ENCODE measurements around the gene GPR17. TPM values are rescaled to one million over a fixed set of nuclear protein-coding genes. Genes with fewer than 3 reads are reported as not detected.

The GPR17 gene
- polyA plus RNA-seq, 1 donor (not counting 4 experiments of a cell fraction or from before 2014, with no cell fraction given): not detected

GRCh38 chr2:127654838-127655175, 8.9 kb downstream of the GPR17 start:
- no peak overlapping the region for H3K9ac ChIP-seq (ENCODE audit: control insufficient read depth, extremely low read depth, insufficient read depth, low read length)
- no peaks in the 10 kb centered on the region for H3K36me3 ChIP-seq (ENCODE audit: control insufficient read depth in 2 of 2, extremely low read depth in 1 of 2, insufficient read depth in 2 of 2, low read length in 2 of 2)
- no peaks in the 10 kb centered on the region for H3K79me2 ChIP-seq (ENCODE audit: control insufficient read depth, insufficient read depth, low read length)
- dilution Hi-C loops (cut with MboI; ENCODE audit: extremely low pct_ligation_motif_present, low sequenced_read_pairs): no loop called here
- no peak overlapping the region for H3K4me2 ChIP-seq (ENCODE audit: control insufficient read depth, extremely low read depth, insufficient read depth, low read depth, low read length)
- no peaks in the 10 kb centered on the region for H4K20me1 ChIP-seq (ENCODE audit: control insufficient read depth, extremely low read depth, insufficient read depth, low read length)
- FAIRE-seq: no peak
- H2AFZ ChIP-seq (ENCODE audit: control insufficient read depth, low read length): no peak overlapping the region
- H3K27ac ChIP-seq (ENCODE audit: control insufficient read depth, insufficient read depth, low read length): no peak overlapping the region
- no peak overlapping the region for H3K4me3 ChIP-seq (ENCODE audit: control insufficient read depth in 2 of 3, extremely low read depth in 1 of 3, insufficient read depth in 2 of 3, low read depth in 1 of 3, low read length in 3 of 3)
- no peaks in the 10 kb centered on the region for H3K9me1 ChIP-seq (ENCODE audit: control insufficient read depth, extremely low read depth, insufficient read depth, low read length)
- peaks cover 2% of the 10 kb centered on the region for H3K4me1 ChIP-seq (ENCODE audit: control insufficient read depth, extremely low read depth, insufficient read depth, low read length)
- no peaks in the 10 kb centered on the region for H3K9me3 ChIP-seq (ENCODE audit: control insufficient read depth, low read depth, low read length)
- H3K27me3 ChIP-seq (ENCODE audit: control insufficient read depth, extremely low read depth, insufficient read depth, low read length): no peaks in the 10 kb centered on the region
- TF ChIP-seq CTCF (optimal IDR thresholded peaks at IDR 0.05 in 1 of 3, IDR thresholded peaks at IDR 0.05 in 1 of 3, conservative IDR thresholded peaks at IDR 0.05 in 1 of 3; ENCODE audit: extremely low read depth in 1 of 3, insufficient read depth in 2 of 3, low read length in 3 of 3) (no peak), EZH2 (IDR thresholded peaks at IDR 0.05; ENCODE audit: low read length) (no peak)
- DNase-seq (ENCODE audit: low read depth, low spot score): no peak

GRCh38 chr2:127655209-127656073, 9.5 kb downstream of the GPR17 start:
- H3K4me2 ChIP-seq (ENCODE audit: control insufficient read depth, extremely low read depth, insufficient read depth, low read depth, low read length): no peak overlapping the region
- no peak overlapping the region for H2AFZ ChIP-seq (ENCODE audit: control insufficient read depth, low read length)
- no peaks in the 10 kb centered on the region for H4K20me1 ChIP-seq (ENCODE audit: control insufficient read depth, extremely low read depth, insufficient read depth, low read length)
- no peak overlapping the region for H3K27ac ChIP-seq (ENCODE audit: control insufficient read depth, insufficient read depth, low read length)
- H3K9me1 ChIP-seq (ENCODE audit: control insufficient read depth, extremely low read depth, insufficient read depth, low read length): no peaks in the 10 kb centered on the region
- no peak for FAIRE-seq
- H3K4me3 ChIP-seq (ENCODE audit: control insufficient read depth in 2 of 3, extremely low read depth in 1 of 3, insufficient read depth in 2 of 3, low read depth in 1 of 3, low read length in 3 of 3): no peak overlapping the region
- dilution Hi-C loops (cut with MboI; ENCODE audit: extremely low pct_ligation_motif_present, low sequenced_read_pairs): no loop called here
- no peaks in the 10 kb centered on the region for H3K27me3 ChIP-seq (ENCODE audit: control insufficient read depth, extremely low read depth, insufficient read depth, low read length)
- H3K9ac ChIP-seq (ENCODE audit: control insufficient read depth, extremely low read depth, insufficient read depth, low read length): no peak overlapping the region
- peaks cover 2% of the 10 kb centered on the region for H3K4me1 ChIP-seq (ENCODE audit: control insufficient read depth, extremely low read depth, insufficient read depth, low read length)
- no peaks in the 10 kb centered on the region for H3K79me2 ChIP-seq (ENCODE audit: control insufficient read depth, insufficient read depth, low read length)
- TF ChIP-seq EZH2 (IDR thresholded peaks at IDR 0.05; ENCODE audit: low read length): no peak
- TF ChIP-seq CTCF (optimal IDR thresholded peaks at IDR 0.05 in 1 of 3, IDR thresholded peaks at IDR 0.05 in 1 of 3, conservative IDR thresholded peaks at IDR 0.05 in 1 of 3; ENCODE audit: extremely low read depth in 1 of 3, insufficient read depth in 2 of 3, low read length in 3 of 3): no peak
- no peak for DNase-seq (ENCODE audit: low read depth, low spot score)
- no peaks in the 10 kb centered on the region for H3K9me3 ChIP-seq (ENCODE audit: control insufficient read depth, low read depth, low read length)
- no peaks in the 10 kb centered on the region for H3K36me3 ChIP-seq (ENCODE audit: control insufficient read depth in 2 of 2, extremely low read depth in 1 of 2, insufficient read depth in 2 of 2, low read length in 2 of 2)

Data from keratinocyte (primary cell).